Measurements from ENCODE around the gene OR2B6.

DNA sequence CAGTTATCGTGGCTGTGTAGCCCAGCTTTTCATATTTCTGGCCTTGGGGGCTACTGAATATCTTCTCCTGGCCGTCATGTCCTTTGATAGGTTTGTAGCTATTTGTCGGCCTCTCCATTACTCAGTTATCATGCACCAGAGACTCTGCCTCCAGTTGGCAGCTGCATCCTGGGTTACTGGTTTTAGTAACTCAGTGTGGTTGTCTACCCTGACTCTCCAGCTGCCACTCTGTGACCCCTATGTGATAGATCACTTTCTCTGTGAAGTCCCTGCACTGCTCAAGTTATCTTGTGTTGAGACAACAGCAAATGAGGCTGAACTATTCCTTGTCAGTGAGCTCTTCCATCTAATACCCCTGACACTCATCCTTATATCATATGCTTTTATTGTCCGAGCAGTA is 475 bp downstream of the OR2B6 start:
- TF ChIP-seq, protein P1, sequence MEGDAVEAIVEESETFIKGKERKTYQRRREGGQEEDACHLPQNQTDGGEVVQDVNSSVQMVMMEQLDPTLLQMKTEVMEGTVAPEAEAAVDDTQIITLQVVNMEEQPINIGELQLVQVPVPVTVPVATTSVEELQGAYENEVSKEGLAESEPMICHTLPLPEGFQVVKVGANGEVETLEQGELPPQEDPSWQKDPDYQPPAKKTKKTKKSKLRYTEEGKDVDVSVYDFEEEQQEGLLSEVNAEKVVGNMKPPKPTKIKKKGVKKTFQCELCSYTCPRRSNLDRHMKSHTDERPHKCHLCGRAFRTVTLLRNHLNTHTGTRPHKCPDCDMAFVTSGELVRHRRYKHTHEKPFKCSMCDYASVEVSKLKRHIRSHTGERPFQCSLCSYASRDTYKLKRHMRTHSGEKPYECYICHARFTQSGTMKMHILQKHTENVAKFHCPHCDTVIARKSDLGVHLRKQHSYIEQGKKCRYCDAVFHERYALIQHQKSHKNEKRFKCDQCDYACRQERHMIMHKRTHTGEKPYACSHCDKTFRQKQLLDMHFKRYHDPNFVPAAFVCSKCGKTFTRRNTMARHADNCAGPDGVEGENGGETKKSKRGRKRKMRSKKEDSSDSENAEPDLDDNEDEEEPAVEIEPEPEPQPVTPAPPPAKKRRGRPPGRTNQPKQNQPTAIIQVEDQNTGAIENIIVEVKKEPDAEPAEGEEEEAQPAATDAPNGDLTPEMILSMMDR (IDR thresholded peaks at IDR 0.05; ENCODE audit: low read depth, low read length) = no peak
- TF ChIP-seq POLR2A (IDR thresholded peaks at IDR 0.05; ENCODE audit: extremely low read depth, insufficient read length) (no peak), MAX (IDR thresholded peaks at IDR 0.05; ENCODE audit: low read depth, low read length) (no peak), MYC (IDR thresholded peaks at IDR 0.05; ENCODE audit: low read depth, low read length) (no peak)

All from NB4 (cell line).